Memory B cell (primary cell): ENCODE data around the gene ARL14.

Source experiments
- ATAC-seq: fragments of 150-1000 bp; cut with Tn5 transposase; 2 replicates; pipeline ENCODE4 v1.10.0; 2021; ENCODE audit warnings: low read depth, mild to moderate bottlenecking, moderate library complexity
- DNase-seq, 2 donors: peaks; one replicate each; pipeline ENCODE4 v3.0.0; 2022; ENCODE audit warnings: low spot score in 2 of 2
- H3K27ac Mint-ChIP-seq: one replicate; pipeline ENCODE4 v1.8.0; 2022; ENCODE audit warnings: mild to moderate bottlenecking, moderate library complexity, mixed read lengths
- H3K27me3 Mint-ChIP-seq: one replicate; pipeline ENCODE4 v1.8.0; 2022; ENCODE audit warnings: mixed read lengths
- H3K36me3 Mint-ChIP-seq: one replicate; pipeline ENCODE4 v1.8.0; 2022; ENCODE audit warnings: mild to moderate bottlenecking, mixed read lengths
- H3K4me1 Mint-ChIP-seq: one replicate; pipeline ENCODE4 v1.8.0; 2022; ENCODE audit warnings: mixed read lengths
- H3K4me3 Mint-ChIP-seq: one replicate; pipeline ENCODE4 v1.8.0; 2022; ENCODE audit warnings: mild to moderate bottlenecking, moderate library complexity, mixed read lengths
- H3K9me3 Mint-ChIP-seq: one replicate; pipeline ENCODE4 v1.8.0; 2022; ENCODE audit warnings: mixed read lengths

The ARL14 gene

DNA sequence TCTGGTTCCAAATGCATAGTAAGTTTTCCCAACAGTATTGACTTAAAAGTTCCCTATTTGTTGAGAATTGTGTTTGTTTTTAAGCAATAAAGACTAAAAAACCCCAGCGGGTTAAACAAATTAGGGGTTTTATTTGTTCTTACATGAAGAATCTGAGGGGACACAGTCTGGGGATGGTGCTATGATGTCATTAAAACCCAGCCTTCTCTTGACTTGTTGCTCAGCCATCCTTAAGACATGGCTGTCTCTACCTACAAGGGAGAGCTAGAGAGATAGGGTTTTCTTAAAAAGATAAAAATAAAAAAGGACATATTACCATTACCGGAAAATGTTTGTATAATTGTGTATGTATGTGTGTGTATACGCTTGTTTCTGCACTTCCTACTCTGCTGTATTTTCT, 11.7 kb upstream of the ARL14 start:
- H3K4me3 Mint-ChIP-seq = peak overlapping the region; percentile 77
- peak; percentile 67 for ATAC-seq
- peaks cover 16% of the 10 kb centered on the region for H3K4me1 Mint-ChIP-seq
- H3K36me3 Mint-ChIP-seq = no peaks in the 10 kb centered on the region
- peak overlapping the region; percentile 95 for H3K27ac Mint-ChIP-seq
- peak in 1 of 2 donors; percentile 24 for DNase-seq
- H3K27me3 Mint-ChIP-seq = no peaks in the 10 kb centered on the region
- no peaks in the 10 kb centered on the region for H3K9me3 Mint-ChIP-seq

DNA sequence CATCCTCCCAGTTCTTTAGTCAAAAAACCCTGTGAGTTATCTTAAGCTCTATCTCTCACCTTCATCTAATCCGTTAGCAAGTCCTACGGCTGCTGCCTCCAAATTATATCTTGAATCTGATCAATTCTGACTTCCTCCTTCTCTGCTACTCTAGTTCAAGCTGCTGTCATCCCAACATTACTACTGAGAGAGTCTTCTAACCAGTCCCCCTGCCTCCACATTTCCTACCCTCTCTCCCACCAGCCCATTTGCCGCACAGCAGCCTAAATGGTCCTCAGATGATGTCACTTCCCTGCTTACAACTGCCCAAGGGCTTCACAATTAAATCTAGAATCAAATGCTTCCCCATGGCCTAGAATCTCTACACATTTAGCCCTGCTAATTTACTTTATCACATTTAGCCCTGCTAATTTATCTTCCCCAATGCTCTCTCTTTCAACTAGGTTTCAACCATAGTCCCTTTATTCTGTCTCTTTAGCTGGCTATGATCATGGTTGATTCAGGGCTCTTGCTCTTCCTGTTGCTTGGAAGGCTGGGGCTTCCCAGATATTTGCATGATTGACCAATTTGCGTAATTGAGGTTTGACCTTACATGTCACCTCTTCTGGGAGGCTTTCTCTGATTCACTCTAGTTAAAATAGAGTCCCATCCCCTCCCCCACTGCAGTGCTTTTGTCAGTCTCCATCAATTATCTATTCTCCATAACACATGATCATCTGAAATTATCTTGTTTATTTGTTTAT, 11.0 kb upstream of the ARL14 start:
- peak; percentile 17 to 47 for DNase-seq
- H3K27me3 Mint-ChIP-seq = no peaks in the 10 kb centered on the region
- H3K9me3 Mint-ChIP-seq = no peaks in the 10 kb centered on the region
- H3K4me1 Mint-ChIP-seq = peaks cover 20% of the 10 kb centered on the region
- H3K36me3 Mint-ChIP-seq = no peaks in the 10 kb centered on the region
- H3K4me3 Mint-ChIP-seq = peak overlapping the region; percentile 76
- peak overlapping the region; percentile 95 for H3K27ac Mint-ChIP-seq
- ATAC-seq = peak; percentile 76

DNA sequence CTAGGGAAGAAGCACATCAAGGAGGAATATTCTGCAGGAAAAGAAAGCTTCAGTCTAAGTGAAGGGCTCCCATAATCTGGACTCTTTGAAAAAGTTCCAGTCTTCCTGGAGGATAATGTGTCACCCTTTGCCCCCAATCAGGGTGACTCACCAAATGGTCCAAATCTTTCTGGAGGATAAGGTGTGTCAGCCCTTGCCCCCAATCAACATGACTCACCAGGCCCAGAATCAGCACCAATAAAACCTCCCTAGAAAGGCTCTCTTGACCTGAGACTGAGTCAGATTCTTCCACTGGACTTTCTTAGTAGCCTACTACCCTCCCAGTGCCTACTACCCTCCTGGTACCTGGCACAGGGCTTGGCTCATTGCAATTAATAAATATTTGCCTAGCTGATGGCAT, 9.5 kb upstream of the ARL14 start:
- no peaks in the 10 kb centered on the region for H3K36me3 Mint-ChIP-seq
- H3K27ac Mint-ChIP-seq = peak overlapping the region; percentile 54
- no peak for ATAC-seq
- no peaks in the 10 kb centered on the region for H3K9me3 Mint-ChIP-seq
- no peak overlapping the region for H3K4me3 Mint-ChIP-seq
- peaks cover 24% of the 10 kb centered on the region for H3K4me1 Mint-ChIP-seq
- no peak for DNase-seq
- no peaks in the 10 kb centered on the region for H3K27me3 Mint-ChIP-seq

GRCh38 chr3:160668454-160668853, 8.5 kb upstream of the ARL14 start:
- Mint-ChIP-seq H3K36me3 (no peaks in the 10 kb centered on the region), H3K4me1 (peaks cover 24% of the 10 kb centered on the region), H3K9me3 (no peaks in the 10 kb centered on the region), H3K27ac (peak overlapping the region; percentile 54), H3K4me3 (no peak overlapping the region), H3K27me3 (no peaks in the 10 kb centered on the region)
- ATAC-seq (no peak), DNase-seq (no peak)

GRCh38 chr3:160671231-160671630, 5.7 kb upstream of the ARL14 start:
- peak in 1 of 2 donors; percentile 26 for DNase-seq
- H3K36me3 Mint-ChIP-seq = no peaks in the 10 kb centered on the region
- peaks cover 16% of the 10 kb centered on the region for H3K4me1 Mint-ChIP-seq
- no peaks in the 10 kb centered on the region for H3K27me3 Mint-ChIP-seq
- ATAC-seq = peak; percentile 93
- H3K4me3 Mint-ChIP-seq = peak overlapping the region; percentile 43
- H3K9me3 Mint-ChIP-seq = no peaks in the 10 kb centered on the region
- H3K27ac Mint-ChIP-seq = peak overlapping the region; percentile 92

GRCh38 chr3:160671995-160672394, 5.0 kb upstream of the ARL14 start:
- H3K4me1 Mint-ChIP-seq = peaks cover 11% of the 10 kb centered on the region
- no peaks in the 10 kb centered on the region for H3K9me3 Mint-ChIP-seq
- H3K4me3 Mint-ChIP-seq = no peak overlapping the region
- peak; percentile 67 for ATAC-seq
- no peak for DNase-seq
- H3K27me3 Mint-ChIP-seq = no peaks in the 10 kb centered on the region
- H3K27ac Mint-ChIP-seq = peak overlapping the region; percentile 92
- H3K36me3 Mint-ChIP-seq = no peaks in the 10 kb centered on the region

GRCh38 chr3:160673188-160673587, 3.8 kb upstream of the ARL14 start:
- H3K27ac Mint-ChIP-seq = peak overlapping the region; percentile 20
- no peaks in the 10 kb centered on the region for H3K36me3 Mint-ChIP-seq
- H3K4me1 Mint-ChIP-seq = peaks cover 10% of the 10 kb centered on the region
- H3K9me3 Mint-ChIP-seq = no peaks in the 10 kb centered on the region
- DNase-seq (no peak), ATAC-seq (no peak)
- H3K27me3 Mint-ChIP-seq = no peaks in the 10 kb centered on the region
- no peak overlapping the region for H3K4me3 Mint-ChIP-seq

DNA sequence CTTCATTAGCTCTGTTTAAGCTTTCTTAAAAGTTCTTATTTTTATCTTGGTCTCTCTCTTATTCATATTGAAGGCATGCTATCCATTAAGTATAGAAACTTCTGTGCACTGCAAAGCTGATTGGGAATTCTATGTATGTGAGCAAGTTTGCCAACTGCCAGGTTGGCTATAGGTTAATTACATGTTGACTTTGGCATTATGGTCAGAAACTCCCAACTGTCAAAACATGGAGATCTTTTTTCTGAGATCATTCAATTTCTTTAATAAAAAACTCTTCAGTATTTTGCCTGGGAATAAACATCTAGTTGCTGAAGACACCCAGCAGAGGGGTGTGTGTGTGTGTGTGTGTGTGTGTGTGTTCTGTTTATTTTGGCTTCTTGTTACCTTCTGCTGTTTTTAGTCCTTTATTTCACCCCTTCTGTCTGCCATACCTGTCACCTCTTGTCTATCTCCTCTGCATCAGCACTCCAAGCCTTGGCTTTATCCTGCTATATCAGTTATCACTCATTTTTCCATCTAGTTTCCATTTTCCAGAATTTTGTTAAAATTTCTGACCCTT, 1.3 kb upstream of the ARL14 start:
- ATAC-seq = no peak
- Mint-ChIP-seq H3K9me3 (no peaks in the 10 kb centered on the region), H3K4me3 (no peak overlapping the region), H3K36me3 (no peaks in the 10 kb centered on the region), H3K4me1 (peaks cover 6% of the 10 kb centered on the region), H3K27me3 (peaks cover 2% of the 10 kb centered on the region), H3K27ac (no peak overlapping the region)
- DNase-seq = no peak

DNA sequence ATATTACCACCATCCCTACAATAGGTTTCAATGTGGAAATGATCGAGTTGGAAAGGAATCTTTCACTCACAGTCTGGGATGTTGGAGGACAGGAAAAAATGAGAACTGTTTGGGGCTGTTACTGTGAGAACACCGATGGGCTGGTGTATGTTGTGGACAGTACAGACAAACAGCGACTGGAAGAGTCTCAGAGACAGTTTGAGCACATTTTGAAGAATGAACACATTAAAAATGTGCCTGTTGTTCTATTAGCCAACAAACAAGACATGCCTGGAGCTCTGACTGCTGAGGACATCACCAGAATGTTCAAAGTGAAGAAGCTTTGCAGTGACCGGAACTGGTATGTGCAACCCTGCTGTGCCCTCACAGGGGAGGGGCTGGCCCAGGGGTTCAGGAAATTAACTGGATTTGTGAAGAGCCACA, 510 bp downstream of the ARL14 start:
- Mint-ChIP-seq H3K4me1 (no peaks in the 10 kb centered on the region), H3K27ac (no peak overlapping the region), H3K9me3 (no peaks in the 10 kb centered on the region), H3K4me3 (no peak overlapping the region), H3K27me3 (peaks cover 2% of the 10 kb centered on the region), H3K36me3 (no peaks in the 10 kb centered on the region)
- DNase-seq = no peak
- no peak for ATAC-seq

- ATAC-seq (no peak), DNase-seq (no peak)
- no peak overlapping the region for H3K27ac Mint-ChIP-seq
- no peaks in the 10 kb centered on the region for H3K9me3 Mint-ChIP-seq
- no peak overlapping the region for H3K4me3 Mint-ChIP-seq
- peaks cover 6% of the 10 kb centered on the region for H3K27me3 Mint-ChIP-seq
- no peaks in the 10 kb centered on the region for H3K36me3 Mint-ChIP-seq
- no peaks in the 10 kb centered on the region for H3K4me1 Mint-ChIP-seq
Measured at GRCh38 chr3:160678292-160678842, 1.4 kb downstream of the ARL14 start.

GRCh38 chr3:160684368-160684740, 7.4 kb downstream of the ARL14 start:
- no peak overlapping the region for H3K27ac Mint-ChIP-seq
- no peak overlapping the region for H3K4me3 Mint-ChIP-seq
- H3K9me3 Mint-ChIP-seq = no peaks in the 10 kb centered on the region
- DNase-seq (no peak), ATAC-seq (no peak)
- peaks cover 8% of the 10 kb centered on the region for H3K27me3 Mint-ChIP-seq
- H3K36me3 Mint-ChIP-seq = no peaks in the 10 kb centered on the region
- H3K4me1 Mint-ChIP-seq = no peaks in the 10 kb centered on the region

DNA sequence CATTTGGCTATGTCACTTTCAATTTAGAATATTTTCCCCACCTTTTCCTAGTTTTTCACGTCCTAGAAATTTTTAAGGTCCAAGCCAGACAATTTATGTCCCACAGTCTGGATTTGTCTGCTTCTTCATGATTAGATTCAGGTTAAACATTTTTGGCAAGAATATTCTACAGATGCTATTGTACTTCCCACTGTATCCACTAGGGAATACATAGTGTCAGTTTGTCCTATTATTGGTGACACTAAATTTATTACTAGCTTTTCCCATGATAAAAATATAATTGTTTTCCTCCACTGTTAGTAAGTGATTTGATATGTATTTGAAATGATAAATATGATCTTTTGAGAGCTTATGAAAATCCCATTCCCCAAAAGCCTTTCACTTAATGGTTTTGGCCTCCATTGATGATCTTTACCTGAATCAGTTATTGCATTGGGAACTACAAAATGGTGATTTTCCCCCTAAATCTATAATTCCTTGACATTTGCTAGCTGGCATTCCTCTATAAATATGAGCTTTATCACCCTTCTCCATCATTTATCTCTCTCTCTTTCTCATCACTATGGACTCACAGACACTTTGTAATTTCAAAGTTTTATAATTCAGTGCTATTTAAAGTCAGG, 8.3 kb downstream of the ARL14 start:
- Mint-ChIP-seq H3K36me3 (no peaks in the 10 kb centered on the region), H3K27me3 (peaks cover 8% of the 10 kb centered on the region), H3K27ac (no peak overlapping the region), H3K9me3 (no peaks in the 10 kb centered on the region), H3K4me1 (no peaks in the 10 kb centered on the region), H3K4me3 (no peak overlapping the region)
- DNase-seq = no peak
- no peak for ATAC-seq

- ATAC-seq (no peak), DNase-seq (no peak)
- H3K36me3 Mint-ChIP-seq = no peaks in the 10 kb centered on the region
- H3K4me3 Mint-ChIP-seq = no peak overlapping the region
- no peaks in the 10 kb centered on the region for H3K4me1 Mint-ChIP-seq
- no peaks in the 10 kb centered on the region for H3K9me3 Mint-ChIP-seq
- peaks cover 7% of the 10 kb centered on the region for H3K27me3 Mint-ChIP-seq
- H3K27ac Mint-ChIP-seq = no peak overlapping the region
Measured at GRCh38 chr3:160686955-160687535, 10.1 kb downstream of the ARL14 start.

- Mint-ChIP-seq H3K36me3 (no peaks in the 10 kb centered on the region), H3K27me3 (no peaks in the 10 kb centered on the region), H3K9me3 (no peaks in the 10 kb centered on the region), H3K27ac (no peak overlapping the region), H3K4me1 (peaks cover 11% of the 10 kb centered on the region), H3K4me3 (no peak overlapping the region)
- ATAC-seq (no peak), DNase-seq (no peak)
Measured at GRCh38 chr3:160691151-160691550, 14.2 kb downstream of the ARL14 start.
